Ectodermal cell (in vitro differentiated cells): ENCODE data around the gene ABHD12.

Experiments
- H3K27ac ChIP-seq: 2 replicates; pipeline ENCODE4 v1.7.0; 2013; ENCODE audit warnings: mild to moderate bottlenecking, low read depth, low read length; ENCODE audit not compliant: insufficient read depth, poor library complexity, severe bottlenecking
- H3K27me3 ChIP-seq: 2 replicates; pipeline ENCODE4 v1.7.0; 2013; ENCODE audit warnings: mild to moderate bottlenecking, low read length; ENCODE audit not compliant: insufficient read depth, control insufficient read depth, poor library complexity, severe bottlenecking
- H3K36me3 ChIP-seq: one replicate; pipeline ENCODE4 v1.7.0; 2013; ENCODE audit warnings: low read length; ENCODE audit not compliant: control insufficient read depth, insufficient read depth
- H3K4me1 ChIP-seq: one replicate; pipeline ENCODE4 v1.7.0; 2013; ENCODE audit warnings: low read length; ENCODE audit not compliant: control insufficient read depth, insufficient read depth
- H3K4me3 ChIP-seq: 2 replicates; pipeline ENCODE4 v1.7.0; 2013; ENCODE audit warnings: low read depth, low read length, control low read depth; ENCODE audit not compliant: insufficient read depth
- H3K9me3 ChIP-seq: 2 replicates; pipeline ENCODE4 v1.7.0; 2013; ENCODE audit warnings: mild to moderate bottlenecking, low read length, moderate library complexity; ENCODE audit not compliant: control insufficient read depth
- WGBS, 2 experiments: methylation state at CpG; one replicate each; pipeline ENCODE4 v1.1.7; 2013; ENCODE audit warnings: missing lambda C conversion rate in 2 of 2; 5-methylcytosine and 5-hydroxymethylcytosine counted together

Gene ABHD12

DNA sequence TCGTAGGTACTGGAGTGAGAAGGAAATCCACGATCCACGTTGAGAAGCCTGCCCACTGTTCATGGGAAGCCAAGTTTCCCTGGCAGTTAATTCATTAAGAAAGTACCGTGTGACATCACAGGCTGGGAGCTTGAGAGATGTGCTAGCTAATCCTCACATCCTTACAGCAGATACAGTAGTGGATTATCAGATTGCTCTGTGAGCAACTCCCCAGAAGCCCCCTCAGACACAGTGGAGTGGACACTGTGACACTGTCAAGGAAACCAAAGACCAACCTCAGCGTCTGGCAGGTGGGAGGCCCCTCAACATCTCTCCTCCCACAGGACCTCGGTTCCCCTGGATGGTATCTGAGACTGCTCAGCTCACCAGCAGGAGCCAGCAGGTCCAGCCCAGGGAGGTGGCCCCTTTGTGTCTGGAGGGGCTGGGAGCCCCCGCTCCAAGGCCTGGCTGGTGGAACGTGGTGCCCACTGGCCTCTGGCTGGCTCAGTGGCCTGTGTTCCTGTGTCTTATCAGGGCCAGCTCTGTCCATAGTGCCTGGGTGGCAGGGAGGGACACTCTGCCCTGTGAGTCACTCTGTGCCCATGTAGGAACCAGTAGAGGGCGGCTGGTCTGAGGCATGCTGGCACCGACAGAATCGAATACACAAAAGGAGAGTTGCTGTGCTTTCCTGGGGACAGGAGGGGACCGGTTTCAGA is 135.5 kb downstream of the ABHD12 start:
- Histone ChIP-seq H3K4me1 (peaks cover 4% of the 10 kb centered on the region), H3K4me3 (no peak overlapping the region), H3K36me3 (peaks cover 13% of the 10 kb centered on the region), H3K9me3 (no peaks in the 10 kb centered on the region), H3K27ac (no peak overlapping the region), H3K27me3 (no peaks in the 10 kb centered on the region)
- WGBS, 2 experiments: 90 to 92% methylated on average over 12 of the region's 12 CpGs

GRCh38 chr20:25254571-25254970 is 136.1 kb downstream of the ABHD12 start:
- Histone ChIP-seq H3K9me3 (no peaks in the 10 kb centered on the region), H3K4me3 (no peak overlapping the region), H3K4me1 (peaks cover 4% of the 10 kb centered on the region), H3K36me3 (peaks cover 8% of the 10 kb centered on the region), H3K27me3 (no peaks in the 10 kb centered on the region), H3K27ac (no peak overlapping the region)
- WGBS, 2 experiments: 88 to 90% methylated on average over 5 of the region's 5 CpGs

DNA sequence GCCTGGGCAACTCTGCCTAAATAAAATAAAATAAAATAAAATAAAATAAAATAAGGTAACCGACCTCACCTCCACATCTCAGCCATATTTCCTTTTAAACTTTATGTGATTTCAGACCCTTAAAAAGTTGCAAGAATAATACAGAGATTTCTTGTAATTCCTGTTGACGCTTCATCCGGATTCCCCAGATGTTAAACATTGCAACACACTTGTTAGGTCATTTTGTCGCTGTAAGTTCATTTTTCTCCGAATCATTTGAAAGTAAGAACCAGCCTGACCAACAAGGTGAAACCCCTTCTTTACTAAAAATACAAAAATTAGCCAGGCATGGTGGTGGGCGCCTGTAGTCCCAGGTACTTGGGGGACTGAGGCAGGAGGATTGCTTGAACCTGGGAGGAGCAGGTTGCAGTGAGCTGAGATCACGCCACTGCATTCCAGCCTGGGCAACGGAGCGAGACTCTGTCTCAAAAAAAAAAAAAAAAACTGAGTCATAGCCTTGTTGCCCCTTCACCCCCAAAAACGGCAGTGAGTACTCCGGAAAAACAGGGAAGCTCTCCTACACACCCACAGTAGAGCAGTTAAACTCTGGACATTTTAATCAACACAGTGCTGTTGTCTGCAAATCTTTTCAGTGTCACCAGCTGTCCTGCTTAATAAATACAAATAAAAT is 136.9 kb downstream of the ABHD12 start:
- Histone ChIP-seq H3K9me3 (no peaks in the 10 kb centered on the region), H3K4me3 (no peak overlapping the region), H3K27me3 (no peaks in the 10 kb centered on the region), H3K36me3 (no peaks in the 10 kb centered on the region), H3K27ac (no peak overlapping the region), H3K4me1 (peaks cover 4% of the 10 kb centered on the region)
- WGBS, 2 experiments: 88 to 93% methylated on average over 11 of the region's 11 CpGs

- WGBS, 2 experiments: 83 to 85% methylated on average over 6 of the region's 6 CpGs
- no peaks in the 10 kb centered on the region for H3K9me3 ChIP-seq
Observed at GRCh38 chr20:25252686-25253421, 137.8 kb downstream of the ABHD12 start.

DNA sequence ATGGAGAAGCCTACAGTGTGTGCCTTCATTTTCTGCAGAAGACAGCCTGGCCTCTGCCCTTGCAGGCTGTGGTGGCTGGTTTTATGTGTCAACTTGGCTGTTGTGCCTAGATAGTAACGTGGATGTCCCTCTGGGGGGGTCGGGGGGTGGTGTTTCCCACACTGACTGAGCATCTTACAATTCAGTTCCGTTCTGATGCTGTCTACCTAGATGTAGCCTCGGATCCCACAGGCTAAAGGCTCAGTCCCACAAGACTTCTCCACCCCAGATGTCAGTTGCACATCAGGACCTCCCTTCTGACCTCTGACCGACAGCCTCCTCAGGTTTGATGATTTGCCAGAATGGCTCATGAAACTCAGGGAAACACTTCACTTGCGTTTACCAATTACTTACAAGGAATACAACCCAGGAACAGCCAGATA is 138.4 kb downstream of the ABHD12 start:
- WGBS, 2 experiments: 89 to 93% methylated on average over 6 of the region's 6 CpGs
- peaks cover 4% of the 10 kb centered on the region for H3K4me1 ChIP-seq
- no peak overlapping the region for H3K4me3 ChIP-seq
- H3K27ac ChIP-seq: no peak overlapping the region
- H3K36me3 ChIP-seq: no peaks in the 10 kb centered on the region
- H3K27me3 ChIP-seq: peaks cover 4% of the 10 kb centered on the region
- no peaks in the 10 kb centered on the region for H3K9me3 ChIP-seq

More at GRCh38 chr20:25252686-25253421, 137.8 kb downstream of the ABHD12 start:
- Histone ChIP-seq H3K27me3 (no peaks in the 10 kb centered on the region), H3K27ac (no peak overlapping the region), H3K36me3 (no peaks in the 10 kb centered on the region), H3K4me3 (no peak overlapping the region), H3K4me1 (peaks cover 4% of the 10 kb centered on the region)

DNA sequence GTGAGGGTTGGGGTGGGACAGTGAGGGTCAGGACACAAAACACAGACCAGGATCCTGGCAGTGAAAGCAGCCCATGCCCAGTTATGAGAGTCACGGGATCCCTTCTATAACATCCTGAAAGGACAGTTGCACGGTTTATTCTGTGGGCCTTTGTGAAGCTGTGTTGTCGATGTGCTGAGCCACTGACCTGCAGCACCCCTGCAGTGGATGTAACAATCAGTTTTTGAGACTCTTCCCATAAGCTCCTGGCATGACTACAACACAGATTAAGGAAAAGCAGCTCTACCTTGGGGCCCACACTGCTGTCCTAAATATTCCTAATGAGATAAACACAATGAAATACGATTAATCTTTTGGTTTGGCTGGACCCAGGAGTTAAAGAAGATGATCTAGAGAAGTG is 139.1 kb downstream of the ABHD12 start:
- Histone ChIP-seq H3K9me3 (no peaks in the 10 kb centered on the region), H3K36me3 (no peaks in the 10 kb centered on the region), H3K4me3 (no peak overlapping the region), H3K27ac (no peak overlapping the region), H3K27me3 (peaks cover 11% of the 10 kb centered on the region), H3K4me1 (peaks cover 4% of the 10 kb centered on the region)
- 77 to 78% methylated on average over 4 of the region's 4 CpGs for WGBS, 2 experiments

DNA sequence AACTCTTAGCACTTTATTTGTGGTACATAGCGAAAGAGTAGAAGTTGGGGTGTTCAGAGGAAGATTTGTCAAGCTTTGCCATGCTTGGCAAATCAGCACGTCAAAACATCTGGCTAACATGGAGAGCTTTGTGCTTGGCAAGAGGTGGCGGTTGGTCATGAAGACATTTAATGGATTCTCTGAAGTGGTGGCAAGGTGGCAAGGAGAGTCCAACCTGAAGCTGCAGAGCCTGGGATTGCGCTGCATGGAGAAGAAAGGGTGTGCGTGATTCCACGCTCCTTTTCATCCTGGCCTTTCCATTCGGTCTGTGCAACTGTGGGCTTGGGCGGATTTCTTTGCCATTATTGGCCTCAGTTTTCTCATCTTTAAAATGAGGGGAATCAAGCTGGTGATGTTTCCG is 139.6 kb downstream of the ABHD12 start:
- no peak overlapping the region for H3K4me3 ChIP-seq
- WGBS, 2 experiments: 95 to 97% methylated on average over 9 of the region's 9 CpGs

GRCh38 chr20:25250508-25250907 is 140.1 kb downstream of the ABHD12 start:
- Histone ChIP-seq H3K9me3 (no peaks in the 10 kb centered on the region), H3K27ac (no peak overlapping the region), H3K4me1 (peaks cover 4% of the 10 kb centered on the region), H3K27me3 (peaks cover 16% of the 10 kb centered on the region), H3K4me3 (no peak overlapping the region), H3K36me3 (no peaks in the 10 kb centered on the region)
- WGBS, 2 experiments: 80 to 90% methylated on average over 3 of the region's 3 CpGs

More for the DNA sequence above, 139.6 kb downstream of the ABHD12 start:
- H3K4me1 ChIP-seq: peaks cover 4% of the 10 kb centered on the region
- H3K36me3 ChIP-seq: no peaks in the 10 kb centered on the region
- peaks cover 16% of the 10 kb centered on the region for H3K27me3 ChIP-seq
- no peaks in the 10 kb centered on the region for H3K9me3 ChIP-seq
- H3K27ac ChIP-seq: no peak overlapping the region
